GM12874 (cell line): ENCODE results near the gene RCBTB1.

Experiments used
- TF ChIP-seq, protein P1 (sequence below): IDR thresholded peaks from 2 replicates; pipeline ENCODE4 v1.5.1; 2011; ENCODE audit warnings: low read depth, mild to moderate bottlenecking, control low read depth, low read length, moderate library complexity; ENCODE audit not compliant: insufficient read depth

RCBTB1 gene

DNA sequence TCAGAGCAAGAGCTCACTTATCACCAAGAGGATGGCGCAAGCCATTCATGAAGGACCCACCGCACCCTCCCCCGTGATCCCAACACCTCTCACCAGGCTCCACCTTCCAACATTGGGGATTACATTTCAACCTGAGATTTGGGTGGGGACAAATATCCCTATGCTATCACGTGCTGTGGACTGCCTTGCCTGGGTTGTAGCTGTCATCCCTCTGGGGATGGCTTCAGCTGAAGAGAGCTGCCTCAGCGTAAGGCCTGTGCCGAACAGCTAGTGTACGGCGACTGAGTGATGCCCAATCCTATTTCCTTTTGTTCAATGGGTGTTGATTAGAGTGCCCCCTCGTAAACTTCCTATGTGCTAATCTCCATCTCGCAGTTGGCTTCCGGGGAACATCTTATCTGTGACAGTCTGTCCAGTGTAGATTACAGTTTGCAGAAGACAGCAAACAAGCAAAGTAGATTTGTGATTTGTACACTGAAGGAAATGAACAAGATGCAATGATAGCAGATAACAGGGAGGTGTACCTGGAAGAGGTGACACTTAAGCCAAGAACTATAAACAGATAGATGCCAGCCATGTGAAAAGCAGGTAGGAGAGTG lies 11.8 kb upstream of the RCBTB1 start:
- TF ChIP-seq, protein P1, sequence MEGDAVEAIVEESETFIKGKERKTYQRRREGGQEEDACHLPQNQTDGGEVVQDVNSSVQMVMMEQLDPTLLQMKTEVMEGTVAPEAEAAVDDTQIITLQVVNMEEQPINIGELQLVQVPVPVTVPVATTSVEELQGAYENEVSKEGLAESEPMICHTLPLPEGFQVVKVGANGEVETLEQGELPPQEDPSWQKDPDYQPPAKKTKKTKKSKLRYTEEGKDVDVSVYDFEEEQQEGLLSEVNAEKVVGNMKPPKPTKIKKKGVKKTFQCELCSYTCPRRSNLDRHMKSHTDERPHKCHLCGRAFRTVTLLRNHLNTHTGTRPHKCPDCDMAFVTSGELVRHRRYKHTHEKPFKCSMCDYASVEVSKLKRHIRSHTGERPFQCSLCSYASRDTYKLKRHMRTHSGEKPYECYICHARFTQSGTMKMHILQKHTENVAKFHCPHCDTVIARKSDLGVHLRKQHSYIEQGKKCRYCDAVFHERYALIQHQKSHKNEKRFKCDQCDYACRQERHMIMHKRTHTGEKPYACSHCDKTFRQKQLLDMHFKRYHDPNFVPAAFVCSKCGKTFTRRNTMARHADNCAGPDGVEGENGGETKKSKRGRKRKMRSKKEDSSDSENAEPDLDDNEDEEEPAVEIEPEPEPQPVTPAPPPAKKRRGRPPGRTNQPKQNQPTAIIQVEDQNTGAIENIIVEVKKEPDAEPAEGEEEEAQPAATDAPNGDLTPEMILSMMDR: no peak

DNA sequence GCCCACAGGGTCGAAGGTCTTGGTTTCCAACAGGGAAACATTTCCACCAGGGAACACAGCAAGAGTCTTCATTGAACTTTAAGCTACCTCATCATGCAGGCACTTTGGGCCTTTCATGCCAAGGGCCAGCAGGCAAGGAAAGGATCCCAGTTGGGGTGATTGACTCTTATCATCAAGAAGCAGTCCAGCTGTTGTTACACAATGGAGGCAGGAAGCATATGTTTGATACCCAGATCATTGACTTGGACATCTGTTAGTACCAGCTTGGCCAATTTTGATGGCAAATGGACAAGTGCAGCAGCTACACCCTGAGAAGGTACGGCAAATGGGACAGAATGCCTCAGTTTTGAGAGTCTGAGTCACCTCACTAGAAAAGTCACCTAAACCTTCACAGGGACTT lies 10.9 kb upstream of the RCBTB1 start:
- TF ChIP-seq, protein P1: no peak

DNA sequence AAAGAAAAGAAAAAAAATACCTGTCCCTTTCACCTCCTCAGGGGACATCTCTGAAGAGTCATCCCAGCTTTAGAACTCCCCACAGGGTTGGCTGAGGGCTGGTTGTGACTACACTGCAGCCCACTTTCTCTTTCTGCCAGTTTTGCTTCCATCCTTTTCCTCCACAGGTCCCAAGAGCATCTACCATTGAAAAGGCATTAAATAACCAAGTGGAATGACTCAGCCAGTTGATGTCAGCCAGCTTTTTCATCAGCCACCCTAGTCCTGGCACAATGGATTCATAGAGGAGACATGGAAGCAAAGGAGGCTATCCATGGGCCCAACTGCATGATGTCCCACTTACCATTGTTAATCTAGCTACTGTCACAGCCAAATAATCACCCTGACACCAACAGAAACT lies 9.2 kb upstream of the RCBTB1 start:
- TF ChIP-seq, protein P1: no peak

DNA sequence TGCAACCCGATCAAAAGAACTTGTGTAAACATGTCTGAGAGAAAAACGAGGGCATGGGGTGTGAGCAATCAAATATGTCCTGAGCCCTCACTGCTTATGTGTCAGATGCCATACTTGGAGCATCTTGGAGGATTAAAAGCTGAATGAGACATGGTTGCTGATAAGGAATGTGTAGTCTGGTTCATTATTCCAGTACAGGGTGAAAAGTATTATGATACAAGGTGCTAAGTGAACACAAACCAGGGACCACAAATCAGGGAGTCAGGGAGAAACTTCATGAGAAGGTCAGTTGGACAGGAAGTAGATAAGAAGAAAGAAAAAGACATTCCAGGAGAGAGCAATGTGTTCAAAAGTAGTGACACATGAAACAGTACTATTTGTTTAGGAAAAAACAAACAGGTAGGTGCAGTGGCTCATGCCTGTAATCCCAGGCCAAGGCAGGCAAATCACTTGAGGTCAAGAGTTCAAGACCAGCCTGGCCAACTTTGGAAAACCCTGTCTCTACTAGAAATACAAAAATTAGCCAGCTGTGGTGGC lies 2.0 kb upstream of the RCBTB1 start:
- TF ChIP-seq, protein P1: no peak

DNA sequence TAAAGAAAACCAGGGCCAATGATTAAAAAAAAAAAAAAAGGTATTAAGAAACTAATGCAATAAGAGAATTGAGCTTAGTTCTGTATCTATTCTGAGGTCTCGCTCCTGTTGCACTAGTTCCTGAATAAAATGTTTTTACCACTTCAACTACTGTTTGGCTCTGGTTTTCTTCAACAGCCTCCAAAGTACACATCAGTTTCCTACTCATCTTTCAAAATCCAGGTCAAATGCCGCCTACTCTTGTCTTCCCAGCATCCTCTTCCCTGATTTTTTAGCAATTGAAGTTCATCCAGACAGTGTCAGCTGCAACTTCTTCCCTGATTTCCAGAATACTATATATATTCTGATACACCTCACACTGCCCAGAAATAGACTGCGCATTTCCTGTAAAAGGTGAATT lies 1.4 kb upstream of the RCBTB1 start:
- TF ChIP-seq, protein P1: no peak

DNA sequence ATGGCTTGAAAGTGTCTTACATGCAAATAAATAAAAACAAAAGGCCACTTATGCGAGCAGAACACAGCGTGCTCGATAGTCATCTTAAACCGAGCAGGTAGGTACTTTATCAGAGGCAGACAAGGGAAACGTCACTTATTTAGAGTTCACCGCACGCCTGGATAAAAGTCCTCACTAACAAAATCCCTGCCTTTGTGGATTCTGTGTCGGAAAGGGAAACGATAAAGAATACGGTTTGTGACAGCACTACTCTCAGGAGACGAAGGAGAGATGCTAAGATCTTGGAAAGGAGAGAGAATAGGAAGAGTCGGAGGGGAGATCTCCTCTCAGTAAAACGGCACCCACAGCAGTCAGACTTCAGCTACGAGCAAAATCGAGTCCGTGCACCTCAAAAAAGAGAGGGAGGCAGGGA lies 581 bp downstream of the RCBTB1 start:
- TF ChIP-seq, protein P1: no peak

DNA sequence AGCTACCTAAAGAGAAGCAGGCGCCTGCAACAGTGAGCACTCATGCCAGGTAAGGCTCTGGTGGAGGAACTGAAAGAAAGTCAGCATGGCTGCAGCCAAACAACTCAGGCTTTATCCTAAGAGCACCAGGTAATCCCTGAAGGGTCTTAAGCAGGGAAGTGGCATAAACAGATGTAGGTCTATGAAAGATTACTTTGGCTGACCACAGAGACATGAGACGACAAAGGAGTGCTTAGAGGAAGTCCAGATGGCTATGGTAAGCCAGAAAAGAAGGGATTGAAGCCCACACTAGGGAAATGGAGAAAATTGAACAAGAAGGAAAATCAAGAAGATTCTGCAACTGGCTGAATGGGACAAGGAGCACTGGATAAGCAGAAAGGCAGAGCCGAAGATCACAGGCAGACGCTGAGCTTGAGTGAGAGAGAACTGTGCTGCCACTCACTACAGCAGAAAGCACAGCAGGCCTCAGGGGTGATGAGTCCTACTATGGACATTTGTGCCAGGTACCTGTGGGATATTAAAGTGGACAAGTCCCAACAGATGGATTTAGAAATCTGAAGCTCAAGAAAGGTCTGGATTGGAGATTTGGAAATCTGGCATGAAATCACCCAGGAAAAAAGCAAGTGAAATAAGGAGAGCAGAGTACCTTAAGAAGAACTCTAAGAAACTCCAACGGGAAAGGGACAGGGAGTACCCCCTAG lies 4.2 kb downstream of the RCBTB1 start:
- TF ChIP-seq, protein P1: no peak
